ENCODE data around the gene CLPSL2. TPM values are rescaled to one million over a fixed set of nuclear protein-coding genes. Genes with fewer than 3 reads are reported as not detected.

CLPSL2 gene
- total RNA-seq, 1 donor from 2014 or later, result not detected

DNA sequence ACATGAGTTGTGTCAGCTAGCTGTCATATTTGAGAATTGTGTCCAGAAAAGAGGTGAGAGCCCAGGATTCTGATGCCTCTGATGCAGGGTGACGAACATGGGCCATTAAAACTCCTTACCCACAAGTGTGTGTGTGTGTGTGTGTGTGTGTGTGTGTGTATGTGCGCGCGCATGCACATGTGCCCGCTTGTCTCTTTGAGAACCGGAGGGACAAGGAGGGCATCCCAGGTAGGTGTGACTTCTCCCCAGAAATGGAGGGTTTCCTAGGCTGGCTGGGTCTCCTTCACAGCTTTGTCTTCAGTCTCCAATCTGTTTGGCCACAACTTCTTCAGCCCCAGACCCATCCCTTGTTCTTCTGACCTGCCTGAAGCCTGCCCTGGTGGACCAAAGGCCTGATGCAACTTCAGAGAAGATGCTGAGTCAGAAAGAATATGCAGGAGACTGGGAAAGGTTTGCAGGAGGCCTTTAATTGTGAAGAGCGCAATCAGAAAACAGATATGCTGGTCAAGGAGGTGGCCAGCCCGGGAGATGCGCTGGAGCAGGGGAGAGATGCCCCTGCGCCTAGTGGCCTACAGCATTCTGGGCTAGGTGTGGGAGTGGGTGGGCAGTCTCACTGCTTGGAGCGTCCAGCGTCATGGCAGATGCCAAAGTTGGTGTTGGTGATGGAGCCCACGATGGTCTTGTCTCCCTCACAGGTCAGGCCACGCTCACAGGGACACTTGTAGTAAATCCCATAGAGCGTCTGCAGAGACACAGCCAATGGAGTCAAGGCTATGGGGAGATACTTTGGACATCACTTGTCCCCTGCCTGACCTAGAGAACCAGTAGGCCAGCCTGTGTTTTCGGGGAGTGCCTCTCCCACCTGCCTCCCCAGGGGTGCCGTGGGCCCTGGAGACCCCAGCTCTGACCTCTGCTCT is 18.4 kb downstream of the CLPSL2 start:
- peaks cover 3% of the 10 kb centered on the region for H3K36me3 Mint-ChIP-seq (ENCODE audit: low read depth, unreplicated experiment)
- peaks cover 2% of the 10 kb centered on the region for H3K9me3 Mint-ChIP-seq (ENCODE audit: unreplicated experiment)
- Histone ChIP-seq H3K4me3 (ENCODE audit: insufficient read depth, low read depth, low read length) (no peak overlapping the region), H3K4me1 (ENCODE audit: insufficient read depth, low read length) (no peaks in the 10 kb centered on the region), H3K27me3 (ENCODE audit: insufficient read depth, low read length) (peaks cover 8% of the 10 kb centered on the region), H3K9me3 (ENCODE audit: insufficient read depth, low read depth, low read length) (no peaks in the 10 kb centered on the region), H2AFZ (ENCODE audit: low read depth, low read length) (no peak overlapping the region), H3K27ac (ENCODE audit: low read depth, low read length) (no peak overlapping the region), H3K4me2 (ENCODE audit: low read length) (no peak overlapping the region), H3K9ac (ENCODE audit: low read length) (no peak overlapping the region), H4K20me1 (ENCODE audit: insufficient read depth, low read length) (no peaks in the 10 kb centered on the region), H3K79me2 (ENCODE audit: insufficient read depth, low read length) (no peaks in the 10 kb centered on the region), H3K36me3 (ENCODE audit: insufficient read depth, low read length) (no peaks in the 10 kb centered on the region)
- H3K27ac Mint-ChIP-seq (ENCODE audit: unreplicated experiment), result no peak overlapping the region
- no peak overlapping the region for H3K4me3 Mint-ChIP-seq (ENCODE audit: unreplicated experiment)
- peaks cover 3% of the 10 kb centered on the region for H3K4me1 Mint-ChIP-seq (ENCODE audit: low read depth, unreplicated experiment)
- H3K27me3 Mint-ChIP-seq (ENCODE audit: low read depth, unreplicated experiment), result peaks cover 40% of the 10 kb centered on the region
- DNase-seq (ENCODE audit: low read depth), result no peak
- FAIRE-seq, result no peak
- no peak for TF ChIP-seq EZH2 (IDR thresholded peaks at IDR 0.05; ENCODE audit: insufficient read depth, low read length)
- TF ChIP-seq, protein P1, sequence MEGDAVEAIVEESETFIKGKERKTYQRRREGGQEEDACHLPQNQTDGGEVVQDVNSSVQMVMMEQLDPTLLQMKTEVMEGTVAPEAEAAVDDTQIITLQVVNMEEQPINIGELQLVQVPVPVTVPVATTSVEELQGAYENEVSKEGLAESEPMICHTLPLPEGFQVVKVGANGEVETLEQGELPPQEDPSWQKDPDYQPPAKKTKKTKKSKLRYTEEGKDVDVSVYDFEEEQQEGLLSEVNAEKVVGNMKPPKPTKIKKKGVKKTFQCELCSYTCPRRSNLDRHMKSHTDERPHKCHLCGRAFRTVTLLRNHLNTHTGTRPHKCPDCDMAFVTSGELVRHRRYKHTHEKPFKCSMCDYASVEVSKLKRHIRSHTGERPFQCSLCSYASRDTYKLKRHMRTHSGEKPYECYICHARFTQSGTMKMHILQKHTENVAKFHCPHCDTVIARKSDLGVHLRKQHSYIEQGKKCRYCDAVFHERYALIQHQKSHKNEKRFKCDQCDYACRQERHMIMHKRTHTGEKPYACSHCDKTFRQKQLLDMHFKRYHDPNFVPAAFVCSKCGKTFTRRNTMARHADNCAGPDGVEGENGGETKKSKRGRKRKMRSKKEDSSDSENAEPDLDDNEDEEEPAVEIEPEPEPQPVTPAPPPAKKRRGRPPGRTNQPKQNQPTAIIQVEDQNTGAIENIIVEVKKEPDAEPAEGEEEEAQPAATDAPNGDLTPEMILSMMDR (IDR thresholded peaks at IDR 0.05; ENCODE audit: insufficient read depth, low read depth, low read length), result no peak

DNA sequence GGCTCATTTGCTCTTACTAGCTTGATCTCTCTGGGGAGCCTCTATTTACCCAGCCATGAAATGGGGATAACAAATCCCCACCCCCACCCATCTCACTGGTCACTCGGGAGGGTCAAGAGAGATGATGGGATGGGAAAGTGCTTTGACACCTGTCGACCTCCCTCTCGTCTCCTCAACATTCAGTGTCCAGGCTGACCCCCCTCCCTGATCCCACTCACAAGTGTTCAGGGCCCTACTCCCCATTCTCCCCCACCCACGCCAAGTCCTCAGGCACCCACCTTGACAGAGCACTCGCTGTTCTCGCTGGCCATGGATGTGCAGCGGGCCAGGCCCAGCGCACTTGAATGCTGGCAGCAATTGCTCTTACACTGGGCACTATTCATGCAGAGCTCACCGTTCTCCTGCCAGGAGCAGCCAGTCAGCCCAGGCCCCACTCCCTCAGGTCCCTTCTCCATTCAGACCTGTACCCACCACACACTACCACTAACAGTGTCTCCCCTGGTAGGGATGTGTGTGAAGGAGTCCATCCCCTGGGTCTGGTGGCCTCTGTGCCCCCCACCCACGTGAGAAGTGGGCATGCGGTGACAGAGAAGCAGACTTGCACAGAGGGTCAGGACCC is 19.2 kb downstream of the CLPSL2 start:
- H3K27me3 ChIP-seq (ENCODE audit: insufficient read depth, low read length), result peaks cover 6% of the 10 kb centered on the region
- no peaks in the 10 kb centered on the region for H3K9me3 Mint-ChIP-seq (ENCODE audit: unreplicated experiment)

More for the DNA sequence above, 19.2 kb downstream of the CLPSL2 start:
- no peak for TF ChIP-seq EZH2 (IDR thresholded peaks at IDR 0.05; ENCODE audit: insufficient read depth, low read length)
- TF ChIP-seq, protein P1 (IDR thresholded peaks at IDR 0.05; ENCODE audit: insufficient read depth, low read depth, low read length), result no peak
- Mint-ChIP-seq H3K4me1 (ENCODE audit: low read depth, unreplicated experiment) (peaks cover 3% of the 10 kb centered on the region), H3K27ac (ENCODE audit: unreplicated experiment) (no peak overlapping the region), H3K4me3 (ENCODE audit: unreplicated experiment) (peak overlapping the region; percentile 27), H3K36me3 (ENCODE audit: low read depth, unreplicated experiment) (peaks cover 3% of the 10 kb centered on the region), H3K27me3 (ENCODE audit: low read depth, unreplicated experiment) (peaks cover 46% of the 10 kb centered on the region)
- Histone ChIP-seq H3K4me2 (ENCODE audit: low read length) (no peak overlapping the region), H4K20me1 (ENCODE audit: insufficient read depth, low read length) (no peaks in the 10 kb centered on the region), H3K79me2 (ENCODE audit: insufficient read depth, low read length) (no peaks in the 10 kb centered on the region), H3K36me3 (ENCODE audit: insufficient read depth, low read length) (no peaks in the 10 kb centered on the region), H2AFZ (ENCODE audit: low read depth, low read length) (no peak overlapping the region), H3K4me1 (ENCODE audit: insufficient read depth, low read length) (no peaks in the 10 kb centered on the region), H3K27ac (ENCODE audit: low read depth, low read length) (no peak overlapping the region), H3K9me3 (ENCODE audit: insufficient read depth, low read depth, low read length) (no peaks in the 10 kb centered on the region), H3K9ac (ENCODE audit: low read length) (no peak overlapping the region), H3K4me3 (ENCODE audit: insufficient read depth, low read depth, low read length) (no peak overlapping the region)
- no peak for DNase-seq (ENCODE audit: low read depth)
- no peak for FAIRE-seq

Data from astrocyte (in vitro differentiated cells and primary cell).